ENCODE measurements around the gene PPP4R1. TPM values are rescaled to one million over a fixed set of nuclear protein-coding genes. Genes with fewer than 3 reads are reported as not detected.

Gene PPP4R1
- total and polyA plus RNA-seq, 10 donors: 11.3 to 135 (median 81.8) TPM

DNA sequence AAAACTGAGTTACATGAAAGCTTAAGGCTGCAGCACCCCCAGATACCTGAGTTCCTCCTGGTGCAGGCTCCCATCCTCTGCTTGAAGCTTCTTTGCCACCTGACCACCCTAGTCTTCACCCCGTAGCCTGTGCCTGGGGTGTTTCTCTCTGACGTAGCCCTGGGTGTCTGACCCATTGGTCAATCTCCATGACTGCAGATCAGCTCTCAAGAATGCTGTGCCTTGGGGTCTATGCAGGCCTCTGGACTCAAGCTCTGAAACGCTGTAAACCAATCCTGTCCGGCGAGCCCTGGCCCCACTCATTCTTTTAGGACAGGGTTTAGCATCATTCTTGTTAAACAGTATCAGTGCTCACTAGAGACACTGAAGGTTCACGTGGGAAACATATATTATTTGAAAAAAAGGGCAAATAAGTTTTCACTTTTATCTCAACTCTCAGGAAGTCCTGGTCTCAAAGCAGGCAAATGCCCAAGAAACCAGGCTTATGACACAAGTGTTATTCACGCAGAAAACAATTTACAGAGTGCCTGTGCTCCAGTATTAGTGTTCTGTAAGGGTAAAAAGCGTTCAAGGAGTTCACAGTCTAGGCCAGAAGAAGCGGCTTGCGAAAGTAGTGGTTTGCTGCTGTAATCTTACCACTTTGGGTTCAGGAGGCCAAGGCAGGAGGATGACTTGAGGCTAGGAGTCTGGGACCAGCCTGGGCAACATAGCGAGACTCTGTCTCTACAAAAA is 22.8 kb upstream of the PPP4R1 start:
- no peak for DNase-seq

DNA sequence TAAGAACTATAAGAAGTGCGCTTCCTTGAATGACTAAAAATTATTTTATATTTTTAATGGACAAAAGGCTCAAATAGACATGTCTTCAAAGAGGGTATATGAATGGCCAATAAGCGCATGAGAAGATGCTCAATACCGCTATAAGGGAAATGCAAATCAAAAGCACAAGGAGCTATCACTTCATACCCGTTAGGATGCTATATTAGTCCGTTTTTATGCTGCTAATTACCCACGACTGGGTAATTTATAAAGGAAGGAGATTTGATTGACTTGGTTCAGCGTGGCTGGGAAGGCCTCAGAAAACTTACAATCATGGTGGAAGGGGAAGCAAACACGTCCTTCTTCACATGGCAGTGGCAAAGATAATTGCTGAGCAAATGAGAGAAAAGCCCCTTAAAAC is 20.5 kb upstream of the PPP4R1 start:
- Histone ChIP-seq H3K4me1 (no peaks in the 10 kb centered on the region), H3K27ac (no peak overlapping the region), H3K9me3 (peaks cover 0 to 10% (median 0%) of the 10 kb centered on the region in 8 donors), H3K4me3 (no peak overlapping the region), H3K36me3 (no peaks in the 10 kb centered on the region), H3K27me3 (replicated peaks in 1 of 7) (peaks cover 0 to 4% (median 0%) of the 10 kb centered on the region in 7 donors)
- WGBS, 5 donors: 89 to 96% (median 93%) methylated on average over 8 of the region's 8 CpGs
- intact Hi-C loops (cut with DNase I; ENCODE audit: low total_unique reads): no loop called here
- no peak for TF ChIP-seq POLR2A (IDR thresholded peaks at IDR 0.05)
- TF ChIP-seq CTCF (IDR thresholded peaks at IDR 0.05 in 8 of 11, conservative IDR thresholded peaks at IDR 0.05 in 3 of 11): no peak
- TF ChIP-seq POLR2AphosphoS5 (IDR thresholded peaks at IDR 0.05): no peak
- no peak for DNase-seq

More for the DNA sequence above, 22.8 kb upstream of the PPP4R1 start:
- Histone ChIP-seq H3K27me3 (replicated peaks in 1 of 7) (no peaks in the 10 kb centered on the region), H3K9me3 (peaks cover 0 to 10% (median 0%) of the 10 kb centered on the region in 8 donors), H3K36me3 (no peaks in the 10 kb centered on the region), H3K27ac (no peak overlapping the region), H3K4me3 (no peak overlapping the region), H3K4me1 (no peaks in the 10 kb centered on the region)
- TF ChIP-seq CTCF (IDR thresholded peaks at IDR 0.05 in 8 of 11, conservative IDR thresholded peaks at IDR 0.05 in 3 of 11) (no peak), POLR2A (IDR thresholded peaks at IDR 0.05) (no peak), POLR2AphosphoS5 (IDR thresholded peaks at IDR 0.05) (no peak)
- 86 to 93% (median 89%) methylated on average over 11 of the region's 11 CpGs for WGBS, 5 donors
- intact Hi-C loops (cut with DNase I; ENCODE audit: low total_unique reads): no loop called here

GRCh38 chr18:9631814-9632496 is 17.6 kb upstream of the PPP4R1 start:
- no peak overlapping the region for H3K4me3 ChIP-seq
- no peak overlapping the region for H3K27ac ChIP-seq
- H3K9me3 ChIP-seq: peaks cover 0 to 10% (median 0%) of the 10 kb centered on the region in 8 donors
- no peak for DNase-seq
- H3K27me3 ChIP-seq (replicated peaks in 1 of 7): peaks cover 0 to 4% (median 0%) of the 10 kb centered on the region in 7 donors
- H3K36me3 ChIP-seq: no peaks in the 10 kb centered on the region
- no peak for TF ChIP-seq CTCF (IDR thresholded peaks at IDR 0.05 in 8 of 11, conservative IDR thresholded peaks at IDR 0.05 in 3 of 11)
- no peak for TF ChIP-seq POLR2A (IDR thresholded peaks at IDR 0.05)
- TF ChIP-seq POLR2AphosphoS5 (IDR thresholded peaks at IDR 0.05): no peak
- H3K4me1 ChIP-seq: no peaks in the 10 kb centered on the region
- intact Hi-C loops (cut with DNase I; ENCODE audit: low total_unique reads): no loop called here
- 74 to 90% (median 82%) methylated on average over 5 of the region's 5 CpGs for WGBS, 5 donors

DNA sequence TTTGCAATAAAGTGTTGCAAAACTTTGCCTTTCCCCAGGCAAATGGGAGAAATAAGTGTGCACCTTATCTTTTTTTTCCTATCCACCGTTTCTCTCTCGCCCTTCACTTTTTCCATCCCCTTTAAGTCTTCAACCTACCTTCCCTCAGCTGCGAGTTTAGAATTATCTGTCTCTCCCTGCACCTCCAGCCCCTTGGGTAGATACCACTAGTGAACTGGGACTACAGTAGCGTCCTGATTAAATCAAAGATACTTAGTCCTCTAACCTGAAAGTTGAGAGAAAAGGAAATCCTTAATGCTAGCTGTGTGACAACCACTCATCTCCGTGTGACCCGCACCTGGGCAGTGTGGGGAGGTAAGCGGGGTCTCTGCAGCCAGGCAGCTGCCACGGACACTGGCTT is 16.1 kb upstream of the PPP4R1 start:
- Histone ChIP-seq H3K27me3 (replicated peaks in 1 of 7) (peaks cover 0 to 4% (median 0%) of the 10 kb centered on the region in 7 donors), H3K27ac (no peak overlapping the region), H3K9me3 (peaks cover 0 to 6% (median 0%) of the 10 kb centered on the region in 8 donors), H3K4me3 (no peak overlapping the region), H3K4me1 (no peaks in the 10 kb centered on the region), H3K36me3 (no peaks in the 10 kb centered on the region)
- no peak for DNase-seq
- intact Hi-C loops (cut with DNase I; ENCODE audit: low total_unique reads): no loop called here
- no peak for TF ChIP-seq CTCF (IDR thresholded peaks at IDR 0.05 in 8 of 11, conservative IDR thresholded peaks at IDR 0.05 in 3 of 11)
- no peak for TF ChIP-seq POLR2A (IDR thresholded peaks at IDR 0.05)
- no peak for TF ChIP-seq POLR2AphosphoS5 (IDR thresholded peaks at IDR 0.05)
- 77 to 91% (median 84%) methylated on average over 8 of the region's 8 CpGs for WGBS, 5 donors

Data from spleen (tissue), 11 donors.